HPDE6-E6E7 (cell line): ENCODE results near the gene GKN2.

Experiments used
- DNase-seq: peaks from one replicate; pipeline ENCODE4 v3.0.0; 2011; ENCODE audit warnings: missing footprints; ENCODE audit errors: extremely low spot score

Gene GKN2, protein sequence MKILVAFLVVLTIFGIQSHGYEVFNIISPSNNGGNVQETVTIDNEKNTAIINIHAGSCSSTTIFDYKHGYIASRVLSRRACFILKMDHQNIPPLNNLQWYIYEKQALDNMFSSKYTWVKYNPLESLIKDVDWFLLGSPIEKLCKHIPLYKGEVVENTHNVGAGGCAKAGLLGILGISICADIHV

GRCh38 chr2:68952887-68953521 lies at the start of gene GKN2:
TSS of gene GKN2 (minus strand) at chr2:68952893. CDS start at chr2:68952861, 32 bp downstream.
- no peak for DNase-seq

DNA sequence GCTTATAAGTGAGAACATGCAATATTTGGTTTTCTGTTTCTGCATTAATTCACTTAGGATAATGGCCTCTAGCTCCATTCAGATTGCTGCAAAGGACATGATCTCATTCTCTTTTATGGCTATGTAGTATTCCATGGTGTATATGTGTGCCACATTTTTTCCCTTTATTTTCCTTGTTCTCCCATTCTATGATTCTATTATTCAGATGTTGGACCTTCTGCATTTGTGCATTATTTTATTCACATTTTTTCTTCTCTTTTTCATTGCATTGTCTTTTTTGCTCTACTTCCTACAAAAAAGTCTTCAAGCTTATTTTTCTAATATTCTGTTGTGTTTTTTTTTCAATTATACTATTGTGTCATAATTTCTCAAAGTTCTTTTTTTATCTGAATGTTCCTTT lies 49.2 kb upstream of the GKN2 start:
- no peak for DNase-seq

DNA sequence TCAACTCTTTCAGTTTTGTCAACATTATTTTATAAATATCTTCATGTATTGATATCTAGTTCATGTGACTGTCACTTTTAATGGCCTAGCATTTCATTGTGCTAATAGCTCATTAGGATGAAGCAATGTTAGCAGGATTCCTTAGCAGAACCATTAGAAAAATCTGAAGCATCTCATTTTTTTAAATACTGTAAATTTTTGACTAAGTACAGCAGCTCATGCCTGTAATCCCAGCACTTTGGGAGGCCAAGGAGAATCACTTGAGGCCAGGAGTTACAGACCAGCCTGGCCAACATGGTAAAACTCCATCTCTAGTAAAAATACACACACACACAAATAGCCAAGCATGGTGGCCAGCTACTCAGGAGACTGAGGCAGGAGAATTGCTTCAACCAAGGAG lies 44.7 kb upstream of the GKN2 start:
- DNase-seq, result no peak

GRCh38 chr2:68995916-68996315 lies 43.2 kb upstream of the GKN2 start:
- DNase-seq, result no peak

DNA sequence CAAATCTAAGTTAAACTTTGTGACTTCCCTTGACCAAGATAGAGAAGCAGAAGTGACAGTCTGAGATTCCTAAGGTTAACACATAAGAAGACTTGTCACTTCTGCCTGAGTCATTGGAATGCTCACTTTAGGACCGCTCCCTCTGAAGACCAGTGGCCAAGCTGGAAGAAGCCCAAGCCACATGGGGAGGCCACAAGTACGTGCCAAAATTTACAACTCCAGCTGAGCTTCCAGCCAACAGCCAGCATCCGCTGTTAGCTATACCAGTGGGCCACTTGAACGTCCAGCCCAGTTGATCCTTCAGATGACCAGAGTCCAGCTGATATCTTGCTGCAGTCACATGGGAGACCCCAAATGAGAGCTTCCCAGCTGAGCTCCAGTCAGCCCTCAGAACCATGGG lies 42.2 kb upstream of the GKN2 start:
- DNase-seq, result no peak

DNA sequence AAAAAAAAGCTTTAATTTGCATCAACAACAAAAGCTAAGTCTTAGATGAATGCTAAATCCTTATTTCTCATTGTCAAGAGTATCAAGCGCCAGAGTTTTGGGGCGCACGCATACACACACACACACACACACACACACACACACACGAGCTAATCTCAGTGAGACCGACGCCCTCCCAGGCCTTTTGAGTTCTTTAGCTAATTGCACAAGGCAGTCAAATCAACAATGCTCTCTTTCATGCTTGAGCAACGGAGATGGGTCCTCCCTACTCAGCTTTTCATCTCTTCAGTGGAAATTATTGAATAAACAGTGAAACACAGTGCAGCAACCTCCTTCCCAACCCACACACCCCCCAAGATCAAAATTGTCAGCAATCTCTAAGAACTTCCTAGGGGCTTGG lies 41.0 kb upstream of the GKN2 start:
- no peak for DNase-seq

DNA sequence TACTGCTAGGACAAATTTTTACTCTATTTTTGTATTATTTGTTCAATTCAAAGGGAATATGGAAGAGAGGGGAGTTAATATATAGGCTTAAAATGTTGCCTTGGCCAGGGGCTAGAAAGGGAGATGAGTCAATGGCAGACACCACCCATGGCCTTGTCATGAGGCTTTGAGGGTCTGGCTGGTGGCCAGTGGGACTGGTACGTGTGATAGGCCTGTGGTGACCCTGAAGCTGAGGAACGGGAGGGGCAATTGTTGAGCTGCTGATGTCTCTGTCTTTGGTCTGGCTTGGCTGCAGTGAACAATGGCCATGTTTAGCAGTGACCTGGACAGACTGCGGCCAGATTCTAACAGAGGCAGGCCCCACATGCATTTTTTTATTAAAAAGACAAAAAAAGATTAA lies 40.2 kb upstream of the GKN2 start:
- DNase-seq, result no peak

DNA sequence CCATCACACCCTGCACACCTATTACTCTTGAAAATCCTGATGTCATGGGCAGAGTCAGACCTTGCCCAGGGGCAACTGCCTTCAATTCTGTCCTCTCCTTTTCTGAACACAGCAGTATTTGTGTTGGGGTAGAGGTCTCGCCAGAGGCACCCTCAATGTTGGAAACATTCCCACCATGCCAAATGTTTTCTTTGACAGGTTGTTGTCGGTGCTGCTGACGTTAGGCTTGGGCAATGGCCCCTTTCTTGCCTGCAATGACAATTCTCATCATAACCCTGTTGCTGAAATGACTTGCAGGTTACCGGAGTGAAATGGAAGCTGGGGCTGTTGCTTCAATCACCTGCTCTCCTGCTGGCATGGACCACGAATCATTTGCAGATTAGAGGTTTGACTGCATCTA lies 39.6 kb upstream of the GKN2 start:
- DNase-seq, result no peak

- DNase-seq, result no peak
Measured at GRCh38 chr2:68989035-68989434, 36.3 kb upstream of the GKN2 start.

- no peak for DNase-seq
Measured at GRCh38 chr2:68987021-68987503, 34.4 kb upstream of the GKN2 start.

GRCh38 chr2:68980956-68981355 lies 28.3 kb upstream of the GKN2 start:
- no peak for DNase-seq

DNA sequence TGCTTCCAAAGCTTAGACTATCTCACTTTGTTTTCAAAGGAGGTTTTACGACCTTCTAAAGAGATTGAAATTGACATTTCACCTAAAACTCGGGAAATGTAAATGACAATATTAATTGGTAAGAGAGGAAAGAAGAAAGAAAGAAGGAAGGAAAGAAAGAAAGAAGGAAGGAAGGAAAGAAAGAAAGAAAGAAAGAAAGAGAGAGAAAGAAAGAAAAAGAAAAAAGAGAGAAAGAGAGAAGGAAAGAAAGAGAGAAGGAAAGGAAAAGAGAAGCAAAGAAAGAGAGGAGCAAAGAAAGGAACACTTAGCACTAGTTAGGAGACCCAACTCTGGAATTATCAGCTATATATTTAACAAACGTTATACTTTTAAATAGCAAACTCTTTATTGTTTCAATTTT lies 25.4 kb upstream of the GKN2 start:
- DNase-seq, result no peak

- no peak for DNase-seq
Measured at GRCh38 chr2:68977453-68977852, 24.8 kb upstream of the GKN2 start.

DNA sequence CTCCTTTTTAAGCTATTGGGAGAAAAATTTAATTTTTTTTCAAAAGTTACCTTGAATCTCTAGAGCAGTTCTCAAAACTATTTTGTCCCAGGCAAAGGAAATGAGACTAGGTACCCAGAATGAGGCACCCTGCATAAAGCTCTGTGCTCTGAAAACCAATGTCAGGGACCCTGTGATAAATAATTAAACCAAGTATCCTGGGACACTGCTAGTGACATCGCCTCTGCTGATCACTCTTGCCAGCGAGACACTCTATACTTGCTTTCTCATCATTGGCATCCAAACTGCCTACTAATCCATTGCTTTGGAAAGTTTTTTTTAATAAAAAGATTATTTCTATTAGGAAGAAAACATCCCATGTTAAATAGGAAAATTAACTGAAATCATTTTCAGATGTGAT lies 23.2 kb upstream of the GKN2 start:
- DNase-seq, result no peak

DNA sequence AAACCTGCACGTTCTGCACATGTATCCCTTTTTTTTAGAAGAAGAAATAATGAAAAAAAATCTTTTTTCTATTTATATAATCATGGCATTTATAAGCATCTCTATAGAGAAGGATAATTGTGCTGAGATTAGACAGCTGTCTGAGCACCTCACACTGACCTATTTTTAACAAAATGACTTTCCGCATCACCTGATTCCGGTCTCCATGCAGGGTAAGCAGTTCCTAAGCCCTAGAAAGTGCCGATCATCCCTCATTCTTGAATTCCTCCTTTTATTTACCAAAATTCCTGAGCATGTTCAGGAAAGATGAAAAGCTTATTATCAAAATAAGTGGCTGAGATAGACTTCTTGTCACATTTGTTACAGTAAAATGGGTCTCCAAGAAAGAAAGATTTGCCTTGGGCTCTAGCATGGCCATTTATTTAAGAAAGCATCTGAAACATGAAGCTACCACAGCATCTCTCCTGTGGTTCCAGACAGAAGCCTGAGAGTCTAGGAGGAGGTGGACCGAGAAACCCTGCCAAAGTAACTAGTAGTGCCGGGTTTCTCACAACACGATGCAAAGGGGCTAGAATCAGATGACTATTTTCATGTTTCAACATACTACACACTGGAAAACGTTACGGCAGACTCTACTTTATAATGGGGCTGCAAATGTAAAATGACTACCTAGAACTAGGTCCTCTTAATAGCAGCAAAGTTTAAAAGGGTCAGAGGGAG lies 22.4 kb upstream of the GKN2 start:
- DNase-seq, result no peak

DNA sequence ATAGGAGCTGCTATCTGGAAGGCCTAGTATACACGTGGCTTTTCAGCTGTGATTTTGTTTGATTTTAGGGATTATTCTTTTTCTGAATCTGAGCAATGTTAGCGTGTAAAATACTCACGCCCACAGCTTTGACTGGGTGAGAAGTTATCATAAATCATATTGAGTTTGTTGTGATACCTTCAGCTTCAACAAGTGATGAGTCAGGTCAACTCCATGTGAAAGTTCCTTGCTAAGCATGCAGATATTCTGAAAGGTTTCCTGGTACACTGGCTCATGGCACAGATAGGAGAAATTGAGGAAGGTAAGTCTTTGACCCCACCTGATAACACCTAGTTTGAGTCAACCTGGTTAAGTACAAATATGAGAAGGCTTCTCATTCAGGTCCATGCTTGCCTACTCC lies 21.6 kb upstream of the GKN2 start, which contains the start of gene GKN1:
Gene GKN1, plus strand, starts transcription at position 386 of the 400 bp plus-strand sequence. CDS start 42 bp downstream, outside the sequence.
- no peak for DNase-seq

DNA sequence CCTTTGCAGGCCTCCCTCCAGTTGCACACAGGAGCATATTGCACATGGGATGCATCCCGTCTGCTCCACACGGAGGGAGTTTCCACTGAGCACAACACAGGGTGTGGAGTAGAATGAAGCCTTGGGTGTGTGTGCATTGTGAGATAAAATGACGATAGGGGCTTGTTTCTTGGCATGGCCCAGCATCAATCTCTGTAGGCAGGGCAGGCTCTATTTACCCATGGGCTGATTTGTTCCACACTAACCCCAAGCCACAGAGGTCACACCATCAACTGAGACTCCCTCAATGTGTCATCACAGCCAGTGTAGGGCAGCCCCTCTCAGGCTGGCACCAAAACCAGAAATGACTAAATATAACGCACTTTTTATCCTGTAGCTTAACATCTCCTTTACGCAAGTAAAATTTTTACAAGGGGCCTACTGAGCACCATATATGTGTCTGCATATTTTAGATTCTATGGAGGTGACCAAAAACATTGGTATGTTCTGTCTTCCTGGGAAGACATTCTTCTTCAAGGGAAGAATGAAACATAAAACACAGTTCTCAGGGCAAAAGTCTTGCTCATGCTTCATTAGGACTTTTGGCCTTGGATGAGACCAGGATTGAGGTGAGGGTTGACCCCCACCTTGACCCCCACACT lies 19.0 kb upstream of the GKN2 start:
- no peak for DNase-seq

- DNase-seq, result no peak
Measured at GRCh38 chr2:68970566-68971265, 18.0 kb upstream of the GKN2 start.

DNA sequence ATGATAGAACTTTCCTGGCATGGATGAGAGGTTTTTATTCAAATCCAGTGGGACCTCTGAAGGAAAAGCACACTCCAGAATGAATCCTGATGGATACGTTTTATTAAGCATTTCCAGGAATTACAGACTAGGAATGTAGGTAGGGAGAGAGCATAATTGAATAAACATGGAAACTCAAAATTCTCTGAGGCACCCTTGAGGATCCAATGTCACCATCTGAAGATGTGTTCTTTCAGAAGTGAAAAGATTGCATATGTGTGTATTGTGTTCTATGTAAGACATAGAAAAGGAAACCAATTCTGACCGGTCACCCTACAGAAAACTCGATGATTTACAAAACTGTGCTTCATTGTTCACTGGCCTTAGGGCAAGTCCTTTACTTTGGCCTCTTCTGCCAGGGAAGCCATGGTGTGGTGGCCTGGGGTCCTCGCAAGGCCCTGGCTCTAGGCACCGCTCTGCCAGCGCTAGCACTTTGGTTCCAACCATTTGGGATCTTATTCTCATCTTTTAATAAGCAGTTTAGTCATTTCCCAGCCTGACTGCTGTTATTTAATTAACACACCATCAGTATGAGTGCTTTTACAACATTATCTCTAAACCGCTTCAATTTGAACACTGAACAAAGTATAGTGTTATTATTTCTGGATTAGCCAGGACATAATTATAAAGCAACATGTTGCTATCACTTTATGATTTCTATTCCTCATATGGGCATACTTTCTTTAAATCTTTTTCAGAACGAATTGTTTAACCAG lies 17.2 kb upstream of the GKN2 start:
- no peak for DNase-seq

- DNase-seq, result no peak
Measured at GRCh38 chr2:68968221-68968620, 15.5 kb upstream of the GKN2 start.

- no peak for DNase-seq
Measured at GRCh38 chr2:68964282-68964681, 11.6 kb upstream of the GKN2 start.
